Stomach (tissue), 9 donors: ENCODE data around the gene MDC1. TPM values are rescaled to one million over a fixed set of nuclear protein-coding genes. Genes with fewer than 3 reads are reported as not detected.

Experiments used
- DNase-seq, 2 donors: peaks; one replicate each; pipeline versions ENCODE4 v3.0.0 to v3.0.0-alpha.2; 2013 to 2019
- H3K27ac ChIP-seq, 5 donors: fragments of 200-600 bp in 4 of 5; sonication (generic) in 4 of 5; one replicate each; pipeline ENCODE4 v1.5.1; 2013 to 2019; ENCODE audit warnings: mild to moderate bottlenecking in 1 of 5, moderate library complexity in 1 of 5
- H3K27me3 ChIP-seq, 3 donors: fragments of 200-600 bp; sonication (generic); one replicate each; pipeline ENCODE4 v1.5.1; 2017 to 2019; ENCODE audit warnings: mixed run types in 1 of 3
- H3K36me3 ChIP-seq, 4 donors: fragments of 200-600 bp; sonication (generic); 1 replicate in 3 of 4; 2 replicates in 1 of 4; pipeline ENCODE4 v1.5.1; 2016 to 2019
- H3K4me1 ChIP-seq, 4 donors: fragments of 200-600 bp; sonication (generic); one replicate each; pipeline ENCODE4 v1.5.1; 2016 to 2019
- H3K4me3 ChIP-seq, 4 donors: fragments of 200-600 bp; sonication (generic) in 3 of 4; one replicate each; pipeline ENCODE4 v1.5.1; 2016 to 2019; ENCODE audit warnings: mild to moderate bottlenecking in 1 of 4
- H3K9me3 ChIP-seq, 4 donors: fragments of 200-600 bp; sonication (generic); one replicate each; pipeline ENCODE4 v1.5.1; 2016 to 2019
- CTCF ChIP-seq, 7 experiments: fragments of 450-650 bp in 4 of 7; fragments of 200-600 bp in 3 of 7; sonication (generic) in 3 of 7; IDR thresholded peaks; one replicate each; pipeline ENCODE4 v1.5.1; 2016 to 2019; ENCODE audit warnings: antibody characterized with exemption in 7 of 7, control low read depth in 2 of 7, mild to moderate bottlenecking in 1 of 7
- EP300 ChIP-seq: sonication (generic); formaldehyde crosslinking; IDR thresholded peaks from one replicate; pipeline ENCODE4 v1.6.1; 2017; ENCODE audit warnings: antibody characterized with exemption
- POLR2A ChIP-seq, 4 donors: fragments of 450-650 bp; IDR thresholded peaks; one replicate each; pipeline ENCODE4 v1.6.1; 2016; ENCODE audit warnings: antibody characterized with exemption in 4 of 4, control low read depth in 2 of 4, mild to moderate bottlenecking in 1 of 4, moderate library complexity in 1 of 4
- POLR2AphosphoS5 ChIP-seq, 3 donors: sonication (generic); formaldehyde crosslinking; IDR thresholded peaks; one replicate each; pipeline ENCODE4 v1.6.1; 2016; ENCODE audit warnings: antibody characterized with exemption in 3 of 3
- WGBS, 5 donors: extraction: QIAGEN DNeasy Blood & Tissue Kit in 3 of 5; methylation state at CpG; one replicate each; pipeline versions ENCODE4 v1.1.5 to v1.1.7; 2013 to 2018; 5-methylcytosine and 5-hydroxymethylcytosine counted together
- intact Hi-C: fragments of 100-400 bp; cut with DNase I; formaldehyde crosslinking; loops from one replicate; pipeline ENCODE4 v1.15.1; 2023; ENCODE audit warnings: low total_unique reads
- polyA plus RNA-seq, 3 donors: library from polyadenylated mRNA; stranded (reverse); fragments of 200-250 nt; gene quantifications; one replicate each; pipeline ENCODE4 v1.2.3, GENCODE V29; 2013
- total RNA-seq, 5 donors: library from RNA; depleted of rRNA; stranded (reverse); fragments of >200 nt; gene quantifications; one replicate each; pipeline versions ENCODE4 v1.1.0 to v1.2.3, GENCODE V29; 2014 to 2016
- donor health status: healthy with polysubstance abuse.
- donor health status: Bipolar disorder and iron deficiency.
- donor health status: healthy.

Gene MDC1
- total and polyA plus RNA-seq, 8 donors, result 3.8 to 153 (median 11.8) TPM

- intact Hi-C loops, result no loop called here
- peaks cover 32 to 78% (median 54%) of the 10 kb centered on the region in 4 donors for H3K4me1 ChIP-seq
- 0 to 2% (median 1%) methylated on average over 32 to 52 of the region's 52 CpGs for WGBS, 5 donors
Measured at GRCh38 chr6:30686908-30687658, 30.0 kb downstream of the MDC1 start.

GRCh38 chr6:30686009-30686907 is 30.8 kb downstream of the MDC1 start, which contains the start of gene PPP1R18:
Gene PPP1R18 (minus strand): TSS chr6:30686645. CDS start chr6:30686018, 627 bp downstream.
- TF ChIP-seq EP300 (no peak), POLR2AphosphoS5 (IDR thresholded peaks at IDR 0.05) (peak in 1 of 3 donors; percentile 43)
- intact Hi-C loops, result no loop called here
- Histone ChIP-seq H3K9me3 (no peaks in the 10 kb centered on the region), H3K4me1 (peaks cover 32 to 82% (median 57%) of the 10 kb centered on the region in 4 donors), H3K27me3 (no peaks in the 10 kb centered on the region), H3K36me3 (no peaks in the 10 kb centered on the region), H3K27ac (peak within 1 kb of the TSS; percentile 92 to 99 (median 97)), H3K4me3 (peak within 1 kb of the TSS; percentile 69 to 88 (median 82))
- peak; percentile 73 to 90 for DNase-seq
- 3 to 6% (median 4%) methylated on average over 20 to 41 of the region's 41 CpGs for WGBS, 5 donors

More at GRCh38 chr6:30686908-30687658, 30.0 kb downstream of the MDC1 start:
- H3K36me3 ChIP-seq, result no peaks in the 10 kb centered on the region
- peak; percentile 54 for TF ChIP-seq EP300
- no peak for TF ChIP-seq POLR2A (IDR thresholded peaks at IDR 0.05)
- peak; percentile 80 to 95 (median 84) for TF ChIP-seq POLR2AphosphoS5 (IDR thresholded peaks at IDR 0.05)
- no peak for TF ChIP-seq CTCF (IDR thresholded peaks at IDR 0.05)
- no peaks in the 10 kb centered on the region for H3K27me3 ChIP-seq
- no peaks in the 10 kb centered on the region for H3K9me3 ChIP-seq
- peak overlapping the region; percentile 92 to 99 (median 97) for H3K27ac ChIP-seq
- peak overlapping the region; percentile 69 to 88 (median 82) for H3K4me3 ChIP-seq
- peak; percentile 76 to 96 for DNase-seq

- peaks cover 34 to 84% (median 60%) of the 10 kb centered on the region in 4 donors for H3K4me1 ChIP-seq
- H3K27ac ChIP-seq, result peak overlapping the region; percentile 77 to 99 (median 97)
- H3K4me3 ChIP-seq, result peak overlapping the region; percentile 69 to 88 (median 82)
- H3K36me3 ChIP-seq, result peaks cover 0 to 6% (median 2%) of the 10 kb centered on the region in 4 donors
- no peak for DNase-seq
- H3K27me3 ChIP-seq, result no peaks in the 10 kb centered on the region
- intact Hi-C loops, result no loop called here
- TF ChIP-seq EP300 (no peak), POLR2A (IDR thresholded peaks at IDR 0.05) (no peak), POLR2AphosphoS5 (IDR thresholded peaks at IDR 0.05) (no peak), CTCF (IDR thresholded peaks at IDR 0.05) (no peak)
- 39 to 69% (median 54%) methylated on average over 29 of the region's 29 CpGs for WGBS, 5 donors
- H3K9me3 ChIP-seq, result no peaks in the 10 kb centered on the region
Measured at GRCh38 chr6:30685157-30686008, 31.7 kb downstream of the MDC1 start.

GRCh38 chr6:30684386-30685156 is 32.5 kb downstream of the MDC1 start:
- no peaks in the 10 kb centered on the region for H3K9me3 ChIP-seq
- peak overlapping the region; percentile 69 to 88 (median 82) for H3K4me3 ChIP-seq
- TF ChIP-seq CTCF (IDR thresholded peaks at IDR 0.05), result no peak
- peaks cover 34 to 84% (median 60%) of the 10 kb centered on the region in 4 donors for H3K4me1 ChIP-seq
- H3K27me3 ChIP-seq, result no peaks in the 10 kb centered on the region
- intact Hi-C loops, result no loop called here
- H3K36me3 ChIP-seq, result peaks cover 0 to 9% (median 5%) of the 10 kb centered on the region in 4 donors
- peak overlapping the region; percentile 49 to 99 (median 97) for H3K27ac ChIP-seq
- 32 to 63% (median 51%) methylated on average over 13 to 21 of the region's 21 CpGs for WGBS, 5 donors
- peak; percentile 38 to 66 for DNase-seq
